Stomach (tissue), 9 donors: ENCODE results near the gene CALHM2. TPM values are rescaled to one million over a fixed set of nuclear protein-coding genes. Genes with fewer than 3 reads are reported as not detected.
"Not testable (repeated sequence)": the region's sequence is repeated elsewhere in the genome, so short reads cannot be mapped to it uniquely, and the experiment has no call there.

Experiments
- DNase-seq, 2 donors: peaks; one replicate each; pipeline versions ENCODE4 v3.0.0 to v3.0.0-alpha.2; 2013 to 2019
- H3K27ac ChIP-seq, 5 donors: fragments of 200-600 bp in 4 of 5; sonication (generic) in 4 of 5; one replicate each; pipeline ENCODE4 v1.5.1; 2013 to 2019; ENCODE audit warnings: mild to moderate bottlenecking in 1 of 5, moderate library complexity in 1 of 5
- H3K27me3 ChIP-seq, 3 donors: fragments of 200-600 bp; sonication (generic); one replicate each; pipeline ENCODE4 v1.5.1; 2017 to 2019; ENCODE audit warnings: mixed run types in 1 of 3
- H3K36me3 ChIP-seq, 4 donors: fragments of 200-600 bp; sonication (generic); 1 replicate in 3 of 4; 2 replicates in 1 of 4; pipeline ENCODE4 v1.5.1; 2016 to 2019
- H3K4me1 ChIP-seq, 4 donors: fragments of 200-600 bp; sonication (generic); one replicate each; pipeline ENCODE4 v1.5.1; 2016 to 2019
- H3K4me3 ChIP-seq, 4 donors: fragments of 200-600 bp; sonication (generic) in 3 of 4; one replicate each; pipeline ENCODE4 v1.5.1; 2016 to 2019; ENCODE audit warnings: mild to moderate bottlenecking in 1 of 4
- H3K9me3 ChIP-seq, 4 donors: fragments of 200-600 bp; sonication (generic); one replicate each; pipeline ENCODE4 v1.5.1; 2016 to 2019
- EP300 ChIP-seq: sonication (generic); formaldehyde crosslinking; IDR thresholded peaks from one replicate; pipeline ENCODE4 v1.6.1; 2017; ENCODE audit warnings: antibody characterized with exemption
- POLR2A ChIP-seq, 4 donors: fragments of 450-650 bp; IDR thresholded peaks; one replicate each; pipeline ENCODE4 v1.6.1; 2016; ENCODE audit warnings: antibody characterized with exemption in 4 of 4, control low read depth in 2 of 4, mild to moderate bottlenecking in 1 of 4, moderate library complexity in 1 of 4
- POLR2AphosphoS5 ChIP-seq, 3 donors: sonication (generic); formaldehyde crosslinking; IDR thresholded peaks; one replicate each; pipeline ENCODE4 v1.6.1; 2016; ENCODE audit warnings: antibody characterized with exemption in 3 of 3
- WGBS, 5 donors: extraction: QIAGEN DNeasy Blood & Tissue Kit in 3 of 5; methylation state at CpG; one replicate each; pipeline versions ENCODE4 v1.1.5 to v1.1.7; 2013 to 2018; 5-methylcytosine and 5-hydroxymethylcytosine counted together
- intact Hi-C: fragments of 100-400 bp; cut with DNase I; formaldehyde crosslinking; loops from one replicate; pipeline ENCODE4 v1.15.1; 2023; ENCODE audit warnings: low total_unique reads
- polyA plus RNA-seq, 3 donors: library from polyadenylated mRNA; stranded (reverse); fragments of 200-250 nt; gene quantifications; one replicate each; pipeline ENCODE4 v1.2.3, GENCODE V29; 2013
- total RNA-seq, 5 donors: library from RNA; depleted of rRNA; stranded (reverse); fragments of >200 nt; gene quantifications; one replicate each; pipeline versions ENCODE4 v1.1.0 to v1.2.3, GENCODE V29; 2014 to 2016
- TF ChIP-seq, protein P1 (sequence below), 7 experiments: fragments of 450-650 bp in 4 of 7; fragments of 200-600 bp in 3 of 7; sonication (generic) in 3 of 7; IDR thresholded peaks; one replicate each; pipeline ENCODE4 v1.5.1; 2016 to 2019; ENCODE audit warnings: antibody characterized with exemption in 7 of 7, control low read depth in 2 of 7, mild to moderate bottlenecking in 1 of 7
- donor health status: healthy with polysubstance abuse.
- donor health status: Bipolar disorder and iron deficiency.
- donor health status: healthy.

The CALHM2 gene
- total and polyA plus RNA-seq, 8 donors, result 1.8 to 30.1 (median 9.5) TPM

DNA sequence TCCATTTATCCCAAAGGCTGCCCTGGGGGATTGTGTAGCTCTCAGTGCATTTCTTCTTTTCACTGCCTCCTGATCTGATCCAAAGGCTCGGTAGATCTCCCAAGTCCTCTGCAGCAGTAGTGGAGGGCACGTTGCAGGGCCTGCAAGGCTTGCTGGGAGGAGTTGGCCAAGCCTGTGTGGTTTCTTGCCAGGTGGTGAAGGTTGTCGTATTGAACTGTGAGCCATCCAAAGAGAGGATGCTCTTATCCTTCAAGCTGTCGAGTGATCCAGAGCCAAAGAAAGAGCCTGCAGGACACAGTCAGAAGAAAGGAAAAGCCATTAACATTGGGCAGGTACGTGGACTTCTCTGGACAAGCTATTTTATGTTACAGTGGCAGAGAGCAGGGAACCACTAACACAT, 34.6 kb downstream of the CALHM2 start:
- Histone ChIP-seq H3K4me1 (no peaks in the 10 kb centered on the region), H3K27me3 (no peaks in the 10 kb centered on the region), H3K4me3 (no peak overlapping the region), H3K9me3 (no peaks in the 10 kb centered on the region), H3K27ac (no peak overlapping the region), H3K36me3 (peaks cover 80 to 100% (median 98%) of the 10 kb centered on the region in 4 donors)
- intact Hi-C loops, result loop anchor here (5.0 kb wide), 1 partner anchor 65 kb away; no protein-coding TSS in a partner anchor
- WGBS, 5 donors, result 86 to 96% (median 89%) methylated on average over 5 of the region's 5 CpGs
- TF ChIP-seq EP300, result no peak
- DNase-seq, result no peak

DNA sequence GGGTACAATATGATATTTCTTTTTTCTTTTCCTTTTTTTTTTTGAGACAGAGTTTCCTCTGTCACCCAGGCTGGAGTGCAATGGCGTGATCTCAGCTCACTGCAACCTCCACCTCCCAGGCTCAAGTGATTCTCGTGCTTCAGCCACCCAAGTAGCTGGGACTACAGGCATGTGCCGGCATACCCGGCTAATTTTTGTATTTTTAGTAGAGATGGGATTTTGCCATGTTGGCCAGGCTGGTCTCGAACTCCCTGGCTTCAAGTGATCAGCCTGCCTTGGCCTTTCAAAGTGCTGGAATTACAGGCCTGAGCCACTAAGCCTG, 35.1 kb downstream of the CALHM2 start:
- WGBS, 5 donors, result 90 to 95% (median 92%) methylated on average over 5 of the region's 5 CpGs
- peaks cover 80 to 100% (median 98%) of the 10 kb centered on the region in 4 donors for H3K36me3 ChIP-seq
- not testable (repeated sequence) for H3K27me3 ChIP-seq, H3K27ac ChIP-seq, DNase-seq, H3K9me3 ChIP-seq, H3K4me3 ChIP-seq, H3K4me1 ChIP-seq
- intact Hi-C loops, result loop anchor here (5.0 kb wide), 1 partner anchor 65 kb away; no protein-coding TSS in a partner anchor

DNA sequence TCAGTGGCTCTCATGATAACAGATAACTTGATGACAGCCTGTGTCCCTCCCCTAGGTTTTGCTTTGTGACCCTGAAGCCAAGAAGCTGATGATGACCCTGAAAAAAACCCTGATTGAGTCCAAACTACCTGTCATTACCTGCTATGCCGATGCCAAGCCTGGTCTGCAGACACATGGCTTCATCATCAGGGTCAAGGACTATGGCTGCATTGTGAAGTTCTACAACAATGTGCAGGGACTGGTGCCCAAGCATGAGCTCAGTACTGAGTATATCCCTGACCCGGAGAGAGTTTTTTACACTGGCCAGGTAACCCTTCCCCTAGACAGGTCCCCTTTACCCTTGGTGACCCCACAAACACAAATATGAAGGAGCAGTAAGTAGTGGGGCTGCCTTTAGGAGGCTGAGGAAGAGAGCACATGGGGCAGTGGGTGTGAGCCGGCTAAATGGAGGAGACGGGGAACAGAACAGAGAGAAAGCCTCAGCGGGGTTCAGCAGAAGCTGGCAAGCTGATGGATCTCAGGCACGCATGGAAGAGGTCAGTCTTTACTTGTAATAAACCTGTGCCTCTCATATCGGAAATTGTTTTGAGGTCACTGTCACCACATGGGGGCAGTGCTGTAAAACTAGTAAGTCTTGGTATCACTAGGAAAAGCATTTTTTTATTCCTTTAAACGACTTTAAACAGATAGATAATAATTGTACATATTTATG, 35.6 kb downstream of the CALHM2 start:
- intact Hi-C loops, result loop anchor here (5.0 kb wide), 1 partner anchor 66 kb away; no protein-coding TSS in a partner anchor
- no peaks in the 10 kb centered on the region for H3K27me3 ChIP-seq
- H3K27ac ChIP-seq, result no peak overlapping the region
- TF ChIP-seq POLR2AphosphoS5 (IDR thresholded peaks at IDR 0.05), result no peak
- TF ChIP-seq, protein P1, sequence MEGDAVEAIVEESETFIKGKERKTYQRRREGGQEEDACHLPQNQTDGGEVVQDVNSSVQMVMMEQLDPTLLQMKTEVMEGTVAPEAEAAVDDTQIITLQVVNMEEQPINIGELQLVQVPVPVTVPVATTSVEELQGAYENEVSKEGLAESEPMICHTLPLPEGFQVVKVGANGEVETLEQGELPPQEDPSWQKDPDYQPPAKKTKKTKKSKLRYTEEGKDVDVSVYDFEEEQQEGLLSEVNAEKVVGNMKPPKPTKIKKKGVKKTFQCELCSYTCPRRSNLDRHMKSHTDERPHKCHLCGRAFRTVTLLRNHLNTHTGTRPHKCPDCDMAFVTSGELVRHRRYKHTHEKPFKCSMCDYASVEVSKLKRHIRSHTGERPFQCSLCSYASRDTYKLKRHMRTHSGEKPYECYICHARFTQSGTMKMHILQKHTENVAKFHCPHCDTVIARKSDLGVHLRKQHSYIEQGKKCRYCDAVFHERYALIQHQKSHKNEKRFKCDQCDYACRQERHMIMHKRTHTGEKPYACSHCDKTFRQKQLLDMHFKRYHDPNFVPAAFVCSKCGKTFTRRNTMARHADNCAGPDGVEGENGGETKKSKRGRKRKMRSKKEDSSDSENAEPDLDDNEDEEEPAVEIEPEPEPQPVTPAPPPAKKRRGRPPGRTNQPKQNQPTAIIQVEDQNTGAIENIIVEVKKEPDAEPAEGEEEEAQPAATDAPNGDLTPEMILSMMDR (IDR thresholded peaks at IDR 0.05), result peak in 5 of 7 experiments; percentile 29 to 63 (median 39)
- no peaks in the 10 kb centered on the region for H3K9me3 ChIP-seq
- H3K4me3 ChIP-seq, result no peak overlapping the region
- peaks cover 80 to 100% (median 100%) of the 10 kb centered on the region in 4 donors for H3K36me3 ChIP-seq
- peak; percentile 68 to 88 for DNase-seq
- no peaks in the 10 kb centered on the region for H3K4me1 ChIP-seq
- 44 to 54% (median 51%) methylated on average over 8 of the region's 8 CpGs for WGBS, 5 donors

DNA sequence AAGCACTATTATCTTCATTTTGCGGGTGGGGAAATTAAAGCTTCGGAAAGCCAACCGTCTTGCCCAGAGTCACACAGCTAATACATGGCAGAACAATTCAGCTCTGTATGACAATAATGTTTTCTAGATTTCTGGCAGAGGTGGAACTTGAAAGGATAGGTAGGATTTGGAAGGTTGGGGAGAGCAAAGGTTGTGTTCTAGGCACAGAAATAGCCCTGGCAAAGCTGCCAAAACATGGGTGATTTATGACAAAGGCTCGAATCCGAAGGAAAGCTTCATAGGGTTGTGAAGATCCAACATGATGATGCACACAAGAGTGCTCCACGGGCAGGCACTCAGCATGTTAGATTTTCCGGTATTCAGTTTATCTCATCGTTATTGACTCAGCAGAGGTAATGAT, 36.6 kb downstream of the CALHM2 start:
- TF ChIP-seq POLR2AphosphoS5 (IDR thresholded peaks at IDR 0.05) (no peak), EP300 (no peak), POLR2A (IDR thresholded peaks at IDR 0.05) (no peak)
- TF ChIP-seq, protein P1 (IDR thresholded peaks at IDR 0.05), result no peak
- 78 to 83% (median 78%) methylated on average over 8 of the region's 8 CpGs for WGBS, 5 donors
- no peaks in the 10 kb centered on the region for H3K9me3 ChIP-seq
- H3K36me3 ChIP-seq, result peaks cover 71 to 100% (median 100%) of the 10 kb centered on the region in 4 donors
- no peak for DNase-seq
- intact Hi-C loops, result loop anchor here (5.0 kb wide), 1 partner anchor 67 kb away; no protein-coding TSS in a partner anchor
- no peaks in the 10 kb centered on the region for H3K27me3 ChIP-seq
- no peak overlapping the region for H3K4me3 ChIP-seq
- no peaks in the 10 kb centered on the region for H3K4me1 ChIP-seq
- H3K27ac ChIP-seq, result no peak overlapping the region

DNA sequence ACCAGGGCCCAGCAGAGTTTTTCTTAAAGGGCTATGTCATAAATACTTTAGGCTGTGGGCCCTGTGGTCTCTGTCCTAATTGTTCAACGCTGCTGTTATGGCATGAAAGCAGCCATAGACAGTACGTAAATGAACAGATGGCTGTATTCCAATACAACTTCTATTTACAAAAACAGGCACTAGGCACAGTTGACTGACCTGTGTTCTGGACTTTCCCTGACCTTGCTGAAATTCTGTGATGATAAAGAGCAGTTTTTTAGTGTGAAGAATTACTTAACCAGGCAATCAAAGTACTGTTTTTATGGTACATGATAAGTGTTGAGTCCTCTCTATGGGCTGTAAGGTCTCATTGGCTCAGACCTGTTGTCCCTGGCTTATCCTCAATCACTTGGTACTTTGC, 38.6 kb downstream of the CALHM2 start:
- H3K36me3 ChIP-seq, result peaks cover 64 to 100% (median 100%) of the 10 kb centered on the region in 4 donors
- no peak overlapping the region for H3K4me3 ChIP-seq
- no peaks in the 10 kb centered on the region for H3K27me3 ChIP-seq
- H3K9me3 ChIP-seq, result no peaks in the 10 kb centered on the region
- H3K27ac ChIP-seq, result no peak overlapping the region
- no peak for DNase-seq
- H3K4me1 ChIP-seq, result no peaks in the 10 kb centered on the region
- intact Hi-C loops, result no loop called here
- 86 to 93% (median 92%) methylated on average over 2 of the region's 2 CpGs for WGBS, 5 donors
- TF ChIP-seq POLR2A (IDR thresholded peaks at IDR 0.05) (no peak), EP300 (no peak), POLR2AphosphoS5 (IDR thresholded peaks at IDR 0.05) (no peak)
- TF ChIP-seq, protein P1 (IDR thresholded peaks at IDR 0.05), result no peak
